H1 (cell line): ENCODE measurements around the gene TNFRSF13B. TPM values are rescaled to one million over a fixed set of nuclear protein-coding genes. Genes with fewer than 3 reads are reported as not detected.

ENCODE experiments used
- CTCF ChIA-PET: fragments of 300-600 bp; sonication (Branson Sonifier 250); formaldehyde crosslinking; loops from one replicate; lab custom pipeline; 2021; ENCODE audit not compliant: partially characterized antibody; lab: Charles Lee
- POLR2A ChIA-PET: fragments of 300-600 bp; sonication (Branson Sonifier 250); formaldehyde crosslinking; loops from one replicate; lab custom pipeline; 2021; ENCODE audit warnings: inconsistent platforms; ENCODE audit not compliant: partially characterized antibody; lab: Charles Lee
- DNase-seq, 2 experiments: peaks; one replicate each; pipeline versions ENCODE4 v3.0.0 to v3.0.0-alpha.2; 2010 to 2022; ENCODE audit warnings: low spot score in 2 of 2, low read depth in 1 of 2, mixed read lengths in 1 of 2
- FAIRE-seq: peaks from 2 replicates; lab custom pipeline; 2011; peaks lifted over from hg19 to GRCh38; lab: Jason Lieb, UNC
- H2AFZ ChIP-seq: 2 replicates; pipeline ENCODE4 v1.8.1; 2012; ENCODE audit warnings: low read length, inconsistent platforms
- H2AK5ac ChIP-seq: 2 replicates; pipeline ENCODE4 v1.6.1; 2013; ENCODE audit warnings: low read depth, low read length
- H2BK120ac ChIP-seq: replicated peaks from 2 replicates; pipeline ENCODE3; 2013; ENCODE audit warnings: low read depth, low read length, inconsistent platforms
- H2BK12ac ChIP-seq: 2 replicates; pipeline ENCODE4 v1.6.1; 2013; ENCODE audit warnings: low read depth, low read length
- H2BK15ac ChIP-seq: 2 replicates; pipeline ENCODE4 v1.6.1; 2013; ENCODE audit warnings: low read length
- H2BK20ac ChIP-seq: 2 replicates; pipeline ENCODE4 v1.6.1; 2013; ENCODE audit warnings: low read length
- H2BK5ac ChIP-seq: 2 replicates; pipeline ENCODE4 v1.6.1; 2013; ENCODE audit warnings: low read depth, low read length
- H3K14ac ChIP-seq: 2 replicates; pipeline ENCODE4 v1.6.1; 2013; ENCODE audit warnings: inconsistent platforms; ENCODE audit not compliant: insufficient read length
- H3K18ac ChIP-seq: 2 replicates; pipeline ENCODE4 v1.6.1; 2013; ENCODE audit warnings: low read length; ENCODE audit errors: extremely low read depth
- H3K23ac ChIP-seq: 2 replicates; pipeline ENCODE4 v1.6.1; 2013; ENCODE audit warnings: inconsistent platforms; ENCODE audit not compliant: insufficient read length
- H3K23me2 ChIP-seq: 2 replicates; pipeline ENCODE4 v1.6.1; 2013; ENCODE audit warnings: low read depth, low read length
- H3K27ac ChIP-seq: 2 replicates; pipeline ENCODE4 v1.6.1; 2011; ENCODE audit warnings: low read depth, low read length, inconsistent platforms
- H3K27me3 ChIP-seq, 4 experiments: replicated peaks in 1 of 4; 1 replicate in 1 of 4; 2 replicates in 3 of 4; pipeline versions ENCODE4 v1.6.1 to v1.8.1; 2011 to 2013; ENCODE audit warnings: low read length in 3 of 4, mild to moderate bottlenecking in 3 of 4, inconsistent platforms in 2 of 4, mixed read lengths in 2 of 4, moderate library complexity in 1 of 4; ENCODE audit not compliant: control insufficient read depth in 3 of 4, insufficient read depth in 3 of 4; ENCODE audit errors: extremely low read depth in 1 of 4
- H3K36me3 ChIP-seq, 4 experiments: 2 replicates each; pipeline versions ENCODE4 v1.6.1 to v1.8.1; 2011 to 2013; ENCODE audit warnings: mild to moderate bottlenecking in 4 of 4, low read length in 3 of 4, moderate library complexity in 2 of 4, control low read depth in 1 of 4, inconsistent platforms in 1 of 4; ENCODE audit not compliant: insufficient read depth in 4 of 4, control insufficient read depth in 2 of 4
- H3K4ac ChIP-seq: replicated peaks from 2 replicates; pipeline ENCODE3; 2013; ENCODE audit warnings: low read length, low read depth, mixed read lengths, inconsistent platforms; ENCODE audit not compliant: insufficient read length
- H3K4me1 ChIP-seq, 4 experiments: replicated peaks in 1 of 4; 1 replicate in 1 of 4; 2 replicates in 3 of 4; pipeline versions ENCODE4 v1.6.1 to v1.8.1; 2011 to 2013; ENCODE audit warnings: low read length in 3 of 4, inconsistent platforms in 2 of 4, mixed read lengths in 1 of 4; ENCODE audit not compliant: insufficient read depth in 4 of 4, control insufficient read depth in 3 of 4
- H3K4me2 ChIP-seq, 2 experiments: 2 replicates each; pipeline versions ENCODE4 v1.6.1 to v1.8.1; 2011 to 2013; ENCODE audit warnings: low read depth in 2 of 2, low read length in 2 of 2, control low read depth in 1 of 2, inconsistent platforms in 1 of 2, mild to moderate bottlenecking in 1 of 2; ENCODE audit not compliant: insufficient read depth in 1 of 2
- H3K4me3 ChIP-seq, 4 experiments: fragments of 200-600, 300-600 bp in 1 of 4; sonication (generic), shearing (Covaris generic), sonication (Bioruptor Twin) in 1 of 4; 2 replicates each; pipeline versions ENCODE4 v1.5.1 to v1.8.1; 2011 to 2016; ENCODE audit warnings: low read length in 4 of 4, low read depth in 3 of 4, control low read depth in 2 of 4, inconsistent platforms in 2 of 4, mild to moderate bottlenecking in 2 of 4, mixed read lengths in 1 of 4, moderate library complexity in 1 of 4; ENCODE audit not compliant: insufficient read depth in 2 of 4; ENCODE audit errors: extremely low read depth in 1 of 4
- H3K56ac ChIP-seq: replicated peaks from 2 replicates; pipeline ENCODE3; 2013; ENCODE audit warnings: low read depth, mild to moderate bottlenecking, mixed read lengths, low read length, inconsistent platforms; ENCODE audit not compliant: insufficient read length
- H3K79me1 ChIP-seq: 2 replicates; pipeline ENCODE4 v1.6.1; 2013; ENCODE audit warnings: low read depth, low read length, control low read depth
- H3K79me2 ChIP-seq, 2 experiments: 2 replicates each; pipeline versions ENCODE4 v1.6.1 to v1.8.1; 2012 to 2013; ENCODE audit warnings: low read length in 2 of 2, mild to moderate bottlenecking in 2 of 2, inconsistent platforms in 1 of 2; ENCODE audit not compliant: insufficient read depth in 2 of 2, control insufficient read depth in 1 of 2
- H3K9ac ChIP-seq, 4 experiments: replicated peaks in 1 of 4; 1 replicate in 1 of 4; 2 replicates in 3 of 4; pipeline versions ENCODE4 v1.6.1 to v1.8.1; 2011 to 2013; ENCODE audit warnings: low read depth in 3 of 4, low read length in 3 of 4, control low read depth in 2 of 4, mild to moderate bottlenecking in 2 of 4, moderate library complexity in 2 of 4, inconsistent platforms in 1 of 4; ENCODE audit errors: extremely low read depth in 1 of 4
- H3K9me3 ChIP-seq, 2 experiments: 2 replicates each; pipeline versions ENCODE4 v1.6.1 to v1.8.1; 2012 to 2013; ENCODE audit warnings: mild to moderate bottlenecking in 2 of 2, moderate library complexity in 2 of 2, control low read depth in 1 of 2, inconsistent platforms in 1 of 2, low read depth in 1 of 2, low read length in 1 of 2, mixed read lengths in 1 of 2; ENCODE audit not compliant: insufficient read depth in 2 of 2
- H4K20me1 ChIP-seq, 2 experiments: replicated peaks in 1 of 2; 2 replicates each; pipeline versions ENCODE3 to v1.8.1; 2011 to 2013; ENCODE audit warnings: inconsistent platforms in 2 of 2, low read length in 2 of 2, mild to moderate bottlenecking in 1 of 2; ENCODE audit not compliant: insufficient read depth in 2 of 2, control insufficient read depth in 1 of 2
- H4K5ac ChIP-seq: 2 replicates; pipeline ENCODE4 v1.6.1; 2013; ENCODE audit warnings: low read length, low read depth, mixed read lengths, inconsistent platforms; ENCODE audit not compliant: insufficient read length
- H4K8ac ChIP-seq: 2 replicates; pipeline ENCODE4 v1.8.0; 2013; ENCODE audit warnings: mild to moderate bottlenecking, moderate library complexity, low read length, inconsistent platforms; ENCODE audit not compliant: insufficient read depth; ENCODE audit errors: extremely low read depth
- H4K91ac ChIP-seq: replicated peaks from 2 replicates; pipeline ENCODE3; 2013; ENCODE audit warnings: low read length, mixed read lengths, inconsistent platforms; ENCODE audit not compliant: insufficient read length
- BRCA1 ChIP-seq: IDR thresholded peaks from 2 replicates; pipeline ENCODE4 v1.6.1; 2012; ENCODE audit warnings: low read depth, low read length, improper control_type of control experiment
- CEBPB ChIP-seq: IDR thresholded peaks from 2 replicates; pipeline ENCODE4 v1.6.1; 2012; ENCODE audit warnings: low read depth, low read length
- CHD1 ChIP-seq: IDR thresholded peaks from 2 replicates; pipeline ENCODE4 v1.6.1; 2012; ENCODE audit warnings: low read depth, low read length, improper control_type of control experiment
- GABPA ChIP-seq: IDR thresholded peaks from 2 replicates; pipeline ENCODE4 v1.6.1; 2011; ENCODE audit warnings: mild to moderate bottlenecking, low read length, moderate library complexity, borderline replicate concordance; ENCODE audit not compliant: insufficient read depth
- JUND ChIP-seq: IDR thresholded peaks from 2 replicates; pipeline ENCODE4 v1.6.1; 2011; ENCODE audit warnings: mild to moderate bottlenecking, improper control_type of control experiment, low read length
- SAP30 ChIP-seq: fragments of 300-600 bp; sonication (generic); IDR thresholded peaks from 2 replicates; pipeline ENCODE4 v1.7.1; 2012; ENCODE audit warnings: low read length, moderate library complexity, mild to moderate bottlenecking, inconsistent platforms; ENCODE audit not compliant: insufficient read depth, insufficient replicate concordance
- SIRT6 ChIP-seq: IDR thresholded peaks from one replicate; pipeline ENCODE4 v1.7.1; 2012; ENCODE audit warnings: low read length, inconsistent platforms
- SIX5 ChIP-seq: IDR thresholded peaks from 2 replicates; pipeline ENCODE4 v1.6.1; 2011; ENCODE audit warnings: mild to moderate bottlenecking, low read depth, low read length
- SP4 ChIP-seq: IDR thresholded peaks from 2 replicates; pipeline ENCODE4 v1.6.1; 2012; ENCODE audit warnings: low read length, inconsistent platforms
- SUZ12 ChIP-seq: fragments of 200-600 bp; sonication (generic); IDR thresholded peaks from 2 replicates; pipeline ENCODE4 v1.6.1; 2012; ENCODE audit warnings: mild to moderate bottlenecking, inconsistent platforms, low read length, moderate library complexity, mixed read lengths
- TAF1 ChIP-seq: IDR thresholded peaks from 2 replicates; pipeline ENCODE4 v1.6.1; 2011; ENCODE audit warnings: mild to moderate bottlenecking, low read depth, low read length
- WGBS, 2 experiments: shearing (Covaris generic) in 1 of 2; methylation state at CpG; one replicate each; pipeline versions ENCODE4 v1.1.6 to v1.1.7; 2013 to 2015; ENCODE audit warnings: low lambda C conversion rate in 2 of 2, mixed read lengths in 2 of 2, inconsistent platforms in 1 of 2, low coverage in 1 of 2, missing lambda C conversion rate in 1 of 2; ENCODE audit not compliant: insufficient replicate concordance in 2 of 2, insufficient coverage in 1 of 2, insufficient read length in 1 of 2; ENCODE audit errors: extremely low coverage in 1 of 2, missing lambda C conversion rate in 1 of 2; 5-methylcytosine and 5-hydroxymethylcytosine counted together
- polyA plus RNA-seq, 7 experiments: library from polyadenylated mRNA; depleted of rRNA in 3 of 7; stranded (reverse) in 5 of 7; unstranded in 2 of 7; fragments of >200 nt in 5 of 7; fragments of 200-250 nt in 2 of 7; gene quantifications; 1 replicate in 5 of 7; 2 replicates in 1 of 7; 4 replicates in 1 of 7; pipeline versions ENCODE4 v1.2.1 to v1.2.3, GENCODE V29; 2011 to 2013; ENCODE audit warnings: missing spikeins in 2 of 7, mixed read lengths in 2 of 7
- total RNA-seq: library from RNA; stranded (reverse); fragmentation: NEBNext Ultra II Directional; extraction: Animal tissue kit (Norgen Biotek cat#: 25700); gene quantifications from 2 replicates; pipeline ENCODE4 v1.2.1, GENCODE V29; 2021

TNFRSF13B gene
- total and polyA plus RNA-seq, 2 of the 8 experiments (the other 6 are each of a cell fraction or from before 2014, with no cell fraction given) = not detected

DNA sequence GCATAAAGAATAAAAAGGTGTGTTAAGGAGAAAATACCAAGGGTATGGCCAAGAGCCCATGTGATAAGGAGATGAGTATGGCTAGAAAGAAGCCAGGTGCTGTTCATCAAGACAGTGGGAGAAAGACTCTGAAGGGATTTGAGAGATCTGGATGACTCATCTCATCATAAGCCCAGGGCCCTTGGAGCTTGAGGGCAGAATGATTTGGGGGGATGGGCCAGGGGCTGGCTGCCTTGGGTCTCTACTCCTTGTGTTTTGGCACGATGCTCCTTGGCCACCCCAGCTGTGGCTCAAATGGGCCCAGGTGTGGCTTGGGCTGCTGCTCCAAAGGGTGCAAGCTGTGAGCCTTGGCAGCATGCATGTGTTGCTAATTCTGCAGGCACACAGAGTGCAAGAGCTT lies 14.5 kb upstream of the TNFRSF13B start:
- Histone ChIP-seq H3K23me2 (peaks cover 7% of the 10 kb centered on the region; the same call in 1 of the 2 replicates), H3K56ac (no peak overlapping the region), H3K18ac (no peak overlapping the region), H3K9me3 (no peaks in the 10 kb centered on the region), H3K36me3 (no peaks in the 10 kb centered on the region), H3K4ac (no peak overlapping the region), H3K9ac (no peak overlapping the region), H3K4me1 (peaks cover 0 to 2% (median under 1%) of the 10 kb centered on the region in 4 experiments; a peak in 4 of 7 replicates), H4K20me1 (no peaks in the 10 kb centered on the region), H3K14ac (no peak overlapping the region), H2BK20ac (no peak overlapping the region), H3K79me1 (no peaks in the 10 kb centered on the region), H2BK15ac (no peak overlapping the region), H3K23ac (no peak overlapping the region), H2BK120ac (no peak overlapping the region), H3K4me2 (no peak overlapping the region), H2BK5ac (no peak overlapping the region), H3K79me2 (no peaks in the 10 kb centered on the region), H3K4me3 (no peak overlapping the region), H2AFZ (no peak overlapping the region), H4K91ac (no peak overlapping the region), H4K5ac (no peak overlapping the region), H2AK5ac (no peak overlapping the region), H3K27ac (no peak overlapping the region), H4K8ac (no peak overlapping the region), H2BK12ac (no peak overlapping the region), H3K27me3 (no peaks in the 10 kb centered on the region; a peak in 1 of 7 replicates)
- DNase-seq = no peak
- FAIRE-seq = no peak
- TF ChIP-seq SAP30 (no peak), SIX5 (no peak), BRCA1 (no peak), JUND (no peak), CHD1 (no peak), GABPA (no peak), TAF1 (no peak), SIRT6 (no peak), SP4 (no peak), CEBPB (no peak), SUZ12 (no peak)
- WGBS, 2 experiments = 80% methylated on average over 1 of the region's 1 CpG; no CpG with 5 or more reads in 1 of the 2 experiments
- POLR2A ChIA-PET = interaction anchor here (0.9 kb wide), 1 partner anchor 11 kb away, joined by 4 read pairs; no protein-coding TSS in a partner anchor
- CTCF ChIA-PET = interaction anchor here (0.7 to 2.0 kb wide), 7 partner anchors 9 to 416 kb away, joined by 3 to 6 read pairs (median 4); no protein-coding TSS in a partner anchor
